Right lobe of liver (tissue), 6 donors: ENCODE measurements around the gene GRAP2. TPM values are rescaled to one million over a fixed set of nuclear protein-coding genes. Genes with fewer than 3 reads are reported as not detected.

Experiments
- ATAC-seq, 4 donors: fragments of 200-7000 bp; cut with Tn5 transposase; one replicate each; pipeline ENCODE4 v1.9.1; 2020; ENCODE audit warnings: mild to moderate bottlenecking in 4 of 4, moderate library complexity in 4 of 4
- DNase-seq, 3 donors: peaks; one replicate each; pipeline ENCODE4 v3.0.0-alpha.2; 2020
- H3K27ac ChIP-seq, 3 donors: fragments of 200-600 bp; one replicate each; pipeline ENCODE4 v1.8.0; 2022
- H3K27me3 ChIP-seq, 2 donors: fragments of 200-600 bp; one replicate each; pipeline ENCODE4 v1.8.0; 2022
- H3K36me3 ChIP-seq, 4 donors: fragments of 200-600 bp; sonication (generic) in 1 of 4; one replicate each; pipeline versions ENCODE4 v1.5.1 to v1.8.0; 2017 to 2022; ENCODE audit warnings: control low read depth in 1 of 4
- H3K4me1 ChIP-seq, 4 donors: fragments of 200-600 bp; sonication (generic) in 1 of 4; one replicate each; pipeline versions ENCODE4 v1.5.1 to v1.8.0; 2017 to 2022; ENCODE audit warnings: control low read depth in 1 of 4
- H3K4me3 ChIP-seq, 3 donors: fragments of 200-600 bp; one replicate each; pipeline ENCODE4 v1.8.0; 2022
- H3K9me3 ChIP-seq, 4 donors: fragments of 200-600 bp; sonication (generic) in 1 of 4; one replicate each; pipeline versions ENCODE4 v1.5.1 to v1.8.0; 2017 to 2022; ENCODE audit warnings: control low read depth in 1 of 4
- CTCF ChIP-seq, 4 donors: fragments of 200-600 bp in 3 of 4; fragments of 450-650 bp in 1 of 4; IDR thresholded peaks; one replicate each; pipeline versions ENCODE4 v1.5.1 to v1.8.0; 2016 to 2022; ENCODE audit warnings: antibody characterized with exemption in 4 of 4, mild to moderate bottlenecking in 2 of 4
- POLR2A ChIP-seq: fragments of 450-650 bp; IDR thresholded peaks from one replicate; pipeline ENCODE4 v1.6.1; 2017; ENCODE audit warnings: antibody characterized with exemption, mild to moderate bottlenecking
- WGBS: methylation state at CpG from one replicate; pipeline ENCODE4 v1.1.6; 2018; ENCODE audit warnings: low coverage, low lambda C conversion rate; ENCODE audit not compliant: insufficient coverage; ENCODE audit errors: missing lambda C conversion rate; 5-methylcytosine and 5-hydroxymethylcytosine counted together
- intact Hi-C, 2 donors: fragments of 100-400 bp; cut with DNase I; formaldehyde crosslinking; loops; one replicate each; pipeline versions ENCODE4 v1.11.2 to v1.14.1; 2022
- total RNA-seq, 6 experiments: library from RNA; depleted of rRNA in 2 of 6; stranded (reverse); fragments of >200 nt in 2 of 6; fragmentation: NEBNext Ultra II Directional in 3 of 6; extraction: Animal tissue kit (Norgen Biotek cat#: 25700) in 3 of 6; gene quantifications; one replicate each; pipeline versions ENCODE4 v1.1.0 to v1.2.4, GENCODE V29; 2016 to 2023
- donor health status: DM: no; HTN: yes; CAD: no.
- donor health status: DM: no; HTN: no; CAD: no.
- donor health status: DM: no; HTN: no; CAD: no.
- donor health status: DM: no; HTN: yes; CAD: no.
- donor health status: DM: no; HTN: yes; CAD: no.

Gene GRAP2
- total RNA-seq, 6 experiments from 2014 or later: 0.46 to 1.7 (median 0.74) TPM

- H3K9me3 ChIP-seq: no peaks in the 10 kb centered on the region
- H3K27me3 ChIP-seq: no peaks in the 10 kb centered on the region
- H3K27ac ChIP-seq: no peak overlapping the region
- WGBS: 83% methylated on average over 1 of the region's 2 CpGs
- DNase-seq (no peak), ATAC-seq (no peak)
- TF ChIP-seq POLR2A (no peak), CTCF (IDR thresholded peaks at IDR 0.05) (no peak)
- no peaks in the 10 kb centered on the region for H3K36me3 ChIP-seq
- no peaks in the 10 kb centered on the region for H3K4me1 ChIP-seq
- intact Hi-C loops: no loop called here
- no peak overlapping the region for H3K4me3 ChIP-seq
Measured at GRCh38 chr22:39925273-39925672, 24.4 kb downstream of the GRAP2 start.

GRCh38 chr22:39925909-39926679 is 25.2 kb downstream of the GRAP2 start:
- no peak overlapping the region for H3K27ac ChIP-seq
- no peaks in the 10 kb centered on the region for H3K27me3 ChIP-seq
- no peak for DNase-seq
- H3K4me1 ChIP-seq: no peaks in the 10 kb centered on the region
- TF ChIP-seq POLR2A (no peak), CTCF (IDR thresholded peaks at IDR 0.05) (no peak)
- ATAC-seq: no peak
- intact Hi-C loops: no loop called here
- no peaks in the 10 kb centered on the region for H3K9me3 ChIP-seq
- H3K4me3 ChIP-seq: no peak overlapping the region
- H3K36me3 ChIP-seq: no peaks in the 10 kb centered on the region
- 47% methylated on average over 7 of the region's 8 CpGs for WGBS

- intact Hi-C loops: no loop called here
- H3K27me3 ChIP-seq: no peaks in the 10 kb centered on the region
- H3K27ac ChIP-seq: no peak overlapping the region
- no peak for TF ChIP-seq POLR2A
- no peak for TF ChIP-seq CTCF (IDR thresholded peaks at IDR 0.05)
- H3K9me3 ChIP-seq: no peaks in the 10 kb centered on the region
- H3K4me3 ChIP-seq: no peak overlapping the region
- DNase-seq (no peak), ATAC-seq (no peak)
- WGBS: 50% methylated on average over 5 of the region's 5 CpGs
- H3K36me3 ChIP-seq: no peaks in the 10 kb centered on the region
- no peaks in the 10 kb centered on the region for H3K4me1 ChIP-seq
Measured at GRCh38 chr22:39926753-39927152, 25.9 kb downstream of the GRAP2 start.

GRCh38 chr22:39927544-39927943 is 26.7 kb downstream of the GRAP2 start:
- ATAC-seq (no peak), DNase-seq (no peak)
- intact Hi-C loops: no loop called here
- WGBS: 21% methylated on average over 7 of the region's 7 CpGs
- no peak overlapping the region for H3K4me3 ChIP-seq
- H3K9me3 ChIP-seq: no peaks in the 10 kb centered on the region
- TF ChIP-seq POLR2A: no peak
- peak in 1 of 4 donors; percentile 7 for TF ChIP-seq CTCF (IDR thresholded peaks at IDR 0.05)
- H3K36me3 ChIP-seq: no peaks in the 10 kb centered on the region
- H3K4me1 ChIP-seq: no peaks in the 10 kb centered on the region
- H3K27ac ChIP-seq: no peak overlapping the region
- H3K27me3 ChIP-seq: no peaks in the 10 kb centered on the region
